ENCODE measurements around the gene FEM1A. TPM values are rescaled to one million over a fixed set of nuclear protein-coding genes. Genes with fewer than 3 reads are reported as not detected.

The FEM1A gene
- total and polyA plus RNA-seq, 2 of the 13 experiments (the other 11 are each of a cell fraction or from before 2014, with no cell fraction given): 3.2 to 10.8 TPM

DNA sequence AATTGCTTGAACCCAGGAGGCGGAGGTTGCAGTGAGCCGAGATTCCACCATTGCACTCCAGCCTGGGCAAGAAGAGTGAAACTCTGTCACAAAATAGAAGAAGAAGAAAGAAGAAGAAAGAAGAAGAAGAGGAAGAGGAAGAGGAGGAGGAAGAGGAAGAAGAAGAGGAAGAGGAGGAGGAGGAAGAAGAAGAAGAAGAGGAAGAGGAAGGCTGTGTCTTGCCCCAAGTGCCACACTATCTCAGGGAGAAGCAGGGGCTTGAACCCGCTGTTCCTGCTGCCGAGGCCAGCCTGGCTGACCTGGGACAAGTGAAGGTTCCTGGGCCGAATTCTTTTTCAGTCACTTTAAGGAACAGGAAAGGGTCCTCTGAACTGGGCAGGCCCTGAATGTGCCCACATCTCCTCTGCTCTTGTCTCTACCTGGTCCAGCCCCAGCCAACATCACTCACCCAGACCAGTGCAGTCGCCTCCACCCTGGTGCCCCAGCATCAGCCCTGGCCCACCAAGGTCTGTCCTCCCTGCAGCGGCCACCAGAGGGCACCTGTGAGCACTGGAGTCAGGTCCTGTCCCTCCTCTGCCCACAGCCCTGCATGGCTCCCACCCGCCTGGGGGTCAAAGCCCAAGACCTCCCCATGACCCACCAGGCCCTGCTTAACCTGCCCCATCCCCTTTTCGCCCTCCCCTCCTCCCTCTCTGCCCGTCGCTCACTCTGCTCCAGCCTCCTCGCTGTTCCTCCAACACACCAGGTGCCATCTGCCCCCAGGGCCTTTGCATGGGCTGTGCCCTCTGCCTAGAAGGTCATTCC lies 20.0 kb downstream of the FEM1A start (continued):
- TF ChIP-seq ZNF136 (CRISPR knock-in tag; IDR thresholded peaks at IDR 0.05; ENCODE audit: low read depth) (no peak), ZNF570 (CRISPR knock-in tag; IDR thresholded peaks at IDR 0.05; ENCODE audit: borderline replicate concordance) (no peak), ZNF619 (CRISPR knock-in tag; IDR thresholded peaks at IDR 0.05) (no peak), SKI (IDR thresholded peaks at IDR 0.05; ENCODE audit: partially characterized antibody) (no peak), RFX3 (CRISPR knock-in tag; IDR thresholded peaks at IDR 0.05) (no peak), PAWR (CRISPR knock-in tag; IDR thresholded peaks at IDR 0.05; ENCODE audit: borderline replicate concordance) (no peak), ZNF572 (CRISPR knock-in tag; IDR thresholded peaks at IDR 0.05) (no peak), ZNF367 (CRISPR knock-in tag; IDR thresholded peaks at IDR 0.05; ENCODE audit: borderline replicate concordance) (no peak), ZNF253 (CRISPR knock-in tag; IDR thresholded peaks at IDR 0.05; ENCODE audit: borderline replicate concordance) (no peak), ZNF138 (CRISPR knock-in tag; IDR thresholded peaks at IDR 0.05; ENCODE audit: low read depth) (no peak), HNRNPUL1 (IDR thresholded peaks at IDR 0.05; ENCODE audit: low read depth, low read length) (no peak), GZF1 (CRISPR knock-in tag; IDR thresholded peaks at IDR 0.05) (no peak), SPEN (CRISPR knock-in tag; IDR thresholded peaks at IDR 0.05; ENCODE audit: low read depth) (no peak)
- TF ChIP-seq, protein P1, sequence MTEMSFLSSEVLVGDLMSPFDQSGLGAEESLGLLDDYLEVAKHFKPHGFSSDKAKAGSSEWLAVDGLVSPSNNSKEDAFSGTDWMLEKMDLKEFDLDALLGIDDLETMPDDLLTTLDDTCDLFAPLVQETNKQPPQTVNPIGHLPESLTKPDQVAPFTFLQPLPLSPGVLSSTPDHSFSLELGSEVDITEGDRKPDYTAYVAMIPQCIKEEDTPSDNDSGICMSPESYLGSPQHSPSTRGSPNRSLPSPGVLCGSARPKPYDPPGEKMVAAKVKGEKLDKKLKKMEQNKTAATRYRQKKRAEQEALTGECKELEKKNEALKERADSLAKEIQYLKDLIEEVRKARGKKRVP (CRISPR knock-in tag; IDR thresholded peaks at IDR 0.05): no peak
- TF ChIP-seq, protein P2, sequence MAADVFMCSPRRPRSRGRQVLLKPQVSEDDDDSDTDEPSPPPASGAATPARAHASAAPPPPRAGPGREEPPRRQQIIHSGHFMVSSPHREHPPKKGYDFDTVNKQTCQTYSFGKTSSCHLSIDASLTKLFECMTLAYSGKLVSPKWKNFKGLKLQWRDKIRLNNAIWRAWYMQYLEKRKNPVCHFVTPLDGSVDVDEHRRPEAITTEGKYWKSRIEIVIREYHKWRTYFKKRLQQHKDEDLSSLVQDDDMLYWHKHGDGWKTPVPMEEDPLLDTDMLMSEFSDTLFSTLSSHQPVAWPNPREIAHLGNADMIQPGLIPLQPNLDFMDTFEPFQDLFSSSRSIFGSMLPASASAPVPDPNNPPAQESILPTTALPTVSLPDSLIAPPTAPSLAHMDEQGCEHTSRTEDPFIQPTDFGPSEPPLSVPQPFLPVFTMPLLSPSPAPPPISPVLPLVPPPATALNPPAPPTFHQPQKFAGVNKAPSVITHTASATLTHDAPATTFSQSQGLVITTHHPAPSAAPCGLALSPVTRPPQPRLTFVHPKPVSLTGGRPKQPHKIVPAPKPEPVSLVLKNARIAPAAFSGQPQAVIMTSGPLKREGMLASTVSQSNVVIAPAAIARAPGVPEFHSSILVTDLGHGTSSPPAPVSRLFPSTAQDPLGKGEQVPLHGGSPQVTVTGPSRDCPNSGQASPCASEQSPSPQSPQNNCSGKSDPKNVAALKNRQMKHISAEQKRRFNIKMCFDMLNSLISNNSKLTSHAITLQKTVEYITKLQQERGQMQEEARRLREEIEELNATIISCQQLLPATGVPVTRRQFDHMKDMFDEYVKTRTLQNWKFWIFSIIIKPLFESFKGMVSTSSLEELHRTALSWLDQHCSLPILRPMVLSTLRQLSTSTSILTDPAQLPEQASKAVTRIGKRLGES (CRISPR knock-in tag; IDR thresholded peaks at IDR 0.05; ENCODE audit: borderline replicate concordance): no peak
- TF ChIP-seq, protein P3, sequence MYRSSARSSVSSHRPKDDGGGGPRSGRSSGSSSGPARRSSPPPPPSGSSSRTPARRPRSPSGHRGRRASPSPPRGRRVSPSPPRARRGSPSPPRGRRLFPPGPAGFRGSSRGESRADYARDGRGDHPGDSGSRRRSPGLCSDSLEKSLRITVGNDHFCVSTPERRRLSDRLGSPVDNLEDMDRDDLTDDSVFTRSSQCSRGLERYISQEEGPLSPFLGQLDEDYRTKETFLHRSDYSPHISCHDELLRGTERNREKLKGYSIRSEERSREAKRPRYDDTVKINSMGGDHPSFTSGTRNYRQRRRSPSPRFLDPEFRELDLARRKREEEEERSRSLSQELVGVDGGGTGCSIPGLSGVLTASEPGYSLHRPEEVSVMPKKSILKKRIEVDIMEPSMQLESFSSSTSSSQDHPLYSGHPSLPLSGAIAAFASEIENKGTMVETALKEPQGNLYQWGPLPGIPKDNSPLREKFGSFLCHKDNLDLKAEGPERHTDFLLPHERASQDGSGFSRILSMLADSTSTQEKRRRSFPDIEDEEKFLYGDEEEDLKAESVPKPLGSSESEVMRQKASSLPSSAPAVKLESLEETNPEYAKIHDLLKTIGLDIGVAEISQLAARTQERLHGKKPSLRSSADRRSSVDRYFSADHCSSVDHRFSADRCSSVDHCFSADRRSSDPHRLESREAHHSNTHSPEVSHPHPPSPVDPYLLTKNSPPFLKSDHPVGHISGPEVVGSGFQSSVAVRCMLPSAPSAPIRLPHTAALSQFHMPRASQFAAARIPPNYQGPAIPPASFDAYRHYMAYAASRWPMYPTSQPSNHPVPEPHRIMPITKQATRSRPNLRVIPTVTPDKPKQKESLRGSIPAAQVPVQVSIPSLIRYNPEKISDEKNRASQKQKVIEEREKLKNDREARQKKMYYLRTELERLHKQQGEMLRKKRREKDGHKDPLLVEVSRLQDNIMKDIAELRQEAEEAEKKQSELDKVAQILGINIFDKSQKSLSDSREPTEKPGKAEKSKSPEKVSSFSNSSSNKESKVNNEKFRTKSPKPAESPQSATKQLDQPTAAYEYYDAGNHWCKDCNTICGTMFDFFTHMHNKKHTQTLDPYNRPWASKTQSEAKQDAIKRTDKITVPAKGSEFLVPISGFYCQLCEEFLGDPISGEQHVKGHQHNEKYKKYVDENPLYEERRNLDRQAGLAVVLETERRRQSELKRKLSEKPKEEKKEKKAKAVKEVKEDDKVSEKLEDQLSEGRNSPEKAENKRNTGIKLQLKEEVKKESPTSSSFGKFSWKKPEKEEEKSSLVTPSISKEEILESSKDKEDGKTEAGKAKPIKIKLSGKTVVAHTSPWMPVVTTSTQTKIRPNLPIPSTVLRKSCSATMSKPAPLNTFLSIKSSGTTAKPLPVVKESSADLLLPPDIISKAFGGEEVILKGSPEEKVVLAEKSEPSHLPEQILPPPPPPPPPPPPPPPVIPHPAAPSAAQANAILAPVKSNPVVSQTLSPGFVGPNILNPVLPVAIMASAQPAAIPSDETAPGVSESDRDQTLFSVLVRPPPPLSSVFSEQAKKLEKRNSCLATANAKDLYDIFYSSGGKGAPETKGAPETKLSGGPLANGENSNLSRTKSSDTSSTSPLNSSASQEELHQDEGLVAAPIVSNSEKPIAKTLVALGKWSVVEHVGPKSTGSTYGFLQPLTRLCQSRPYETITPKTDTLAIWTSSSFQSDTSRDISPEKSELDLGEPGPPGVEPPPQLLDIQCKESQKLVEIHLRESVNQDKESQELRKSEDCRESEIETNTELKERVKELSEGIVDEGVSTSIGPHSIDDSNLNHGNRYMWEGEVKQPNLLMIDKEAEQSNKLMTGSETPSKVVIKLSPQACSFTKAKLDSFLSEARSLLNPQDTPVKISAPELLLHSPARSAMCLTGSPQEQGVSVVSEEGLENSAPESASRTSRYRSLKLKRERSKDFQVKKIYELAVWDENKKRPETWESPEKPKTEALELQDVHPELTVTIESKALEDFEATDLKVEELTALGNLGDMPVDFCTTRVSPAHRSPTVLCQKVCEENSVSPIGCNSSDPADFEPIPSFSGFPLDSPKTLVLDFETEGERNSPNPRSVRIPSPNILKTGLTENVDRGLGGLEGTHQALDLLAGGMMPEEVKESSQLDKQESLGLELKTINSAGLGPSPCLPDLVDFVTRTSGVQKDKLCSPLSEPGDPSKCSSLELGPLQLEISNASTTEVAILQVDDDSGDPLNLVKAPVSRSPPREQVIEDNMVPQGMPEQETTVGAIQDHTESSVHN (CRISPR knock-in tag; IDR thresholded peaks at IDR 0.05): no peak
